ENCODE measurements around the gene PTH.

PTH gene

DNA sequence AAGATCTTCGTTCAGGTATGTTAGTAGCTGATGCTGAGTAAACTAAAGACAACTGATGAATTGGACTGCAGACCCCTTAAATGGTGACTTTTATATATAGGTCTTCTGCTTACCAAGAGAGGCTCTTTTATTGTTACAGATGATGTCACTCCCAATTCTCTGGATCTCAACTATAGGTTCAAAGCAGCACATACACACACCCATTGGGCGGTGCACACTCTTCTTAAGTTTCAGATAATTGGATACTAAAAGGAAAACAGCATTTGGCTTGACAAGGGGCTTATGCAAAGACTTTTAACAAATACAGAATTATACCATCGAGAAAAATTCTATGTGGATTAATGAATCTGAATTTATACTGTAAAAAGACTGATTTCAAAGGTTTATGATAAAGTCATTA is at the start of gene PTH:
Gene PTH (minus strand): TSS at position 69 of the 400 bp plus-strand sequence. CDS start 3,142 bp downstream, outside the sequence.
- no peak for DNase-seq (ENCODE audit: low read depth)

GRCh38 chr11:13538044-13538443 is 42.2 kb upstream of the PTH start:
- no peak for DNase-seq (ENCODE audit: low read depth)

DNA sequence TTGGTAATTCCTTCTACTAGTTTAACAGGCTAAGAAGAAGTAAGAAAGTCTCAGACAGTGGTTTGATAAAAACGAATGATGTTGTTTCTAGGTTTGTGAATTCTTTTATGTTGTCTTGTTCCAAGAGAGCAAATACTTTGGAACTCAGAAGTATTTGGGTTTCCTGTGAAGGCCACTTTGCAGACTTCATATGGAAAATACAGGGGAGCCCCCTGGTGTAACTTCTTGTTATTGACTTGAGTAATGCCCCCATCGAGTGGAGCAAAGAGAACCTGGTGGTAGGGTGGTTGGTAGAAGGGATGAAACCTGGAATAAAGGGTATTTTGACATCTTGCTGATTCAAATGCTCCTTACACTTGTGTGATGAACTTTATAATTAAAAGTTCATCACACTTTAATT is 40.0 kb upstream of the PTH start:
- no peak for DNase-seq (ENCODE audit: low read depth)

DNA sequence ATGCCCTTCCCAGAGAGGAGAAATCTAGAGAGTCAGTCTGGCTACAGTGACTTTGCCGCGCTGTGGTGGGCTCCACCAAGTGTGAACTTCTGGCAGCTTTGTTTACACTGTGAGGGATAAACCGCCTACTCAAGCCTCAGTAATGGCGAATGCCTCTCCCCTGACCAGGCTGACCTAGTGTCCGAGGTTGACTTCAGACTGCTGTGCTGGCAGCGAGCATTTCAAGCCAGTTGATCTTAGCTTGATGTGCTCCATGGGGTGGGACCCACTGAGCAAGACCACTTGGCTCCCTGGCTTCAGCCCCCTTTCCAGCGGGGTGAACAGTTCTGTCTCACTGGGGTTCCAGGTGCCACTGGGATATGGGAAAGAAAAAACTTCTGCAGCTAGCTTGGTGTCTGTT is 38.6 kb upstream of the PTH start:
- no peak for DNase-seq (ENCODE audit: low read depth)

DNA sequence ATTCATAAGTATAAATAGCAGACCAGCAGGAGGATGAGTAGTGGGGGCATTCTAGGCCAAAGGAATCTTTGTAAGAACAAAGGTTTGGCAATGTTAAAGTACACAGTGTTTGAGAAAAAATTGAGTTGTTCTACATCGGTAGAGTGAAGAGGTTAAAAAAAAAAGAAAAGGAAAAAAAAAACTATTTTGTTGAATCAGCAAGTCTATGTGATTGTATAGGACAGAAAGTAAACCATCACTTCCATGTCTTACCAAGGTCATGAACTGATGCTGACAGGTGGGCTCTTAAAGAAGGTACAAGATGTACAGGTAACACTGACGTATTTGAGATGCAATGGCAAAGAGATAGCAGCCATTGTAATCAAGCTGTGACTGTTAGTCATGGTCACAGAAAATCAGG is 29.5 kb upstream of the PTH start:
- no peak for DNase-seq (ENCODE audit: low read depth)

- DNase-seq (ENCODE audit: low read depth) = no peak
Observed at GRCh38 chr11:13503393-13503792, 7.6 kb upstream of the PTH start.

GRCh38 chr11:13502492-13502891 is 6.7 kb upstream of the PTH start:
- DNase-seq (ENCODE audit: low read depth) = no peak

GRCh38 chr11:13494051-13494450 is 1.7 kb downstream of the PTH start:
- DNase-seq (ENCODE audit: low read depth) = no peak

- DNase-seq (ENCODE audit: low read depth) = no peak
Observed at GRCh38 chr11:13487661-13488030, 8.2 kb downstream of the PTH start.

- peak; percentile 34 for DNase-seq (ENCODE audit: low read depth)
Observed at GRCh38 chr11:13486926-13487660, 8.7 kb downstream of the PTH start.

DNA sequence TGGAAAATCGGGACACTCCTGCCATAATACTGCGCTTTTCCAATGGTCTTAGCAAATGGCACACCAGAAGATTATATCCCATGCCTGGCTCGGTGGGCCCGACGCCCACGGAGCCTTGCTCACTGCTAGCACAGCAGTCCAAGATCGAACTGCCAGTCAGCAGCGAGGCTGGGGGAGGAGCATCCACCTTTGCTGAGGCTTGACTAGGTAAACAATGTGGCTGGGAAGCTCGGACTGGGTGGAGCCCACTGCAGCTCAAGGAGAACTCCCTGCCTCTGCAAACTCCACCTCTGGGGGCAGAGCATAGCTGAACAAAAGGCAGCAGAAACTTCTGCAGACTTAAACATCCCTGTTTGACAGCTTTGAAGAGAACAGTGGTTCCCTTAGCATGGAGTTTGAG is 15.6 kb downstream of the PTH start:
- no peak for DNase-seq (ENCODE audit: low read depth)

DNA sequence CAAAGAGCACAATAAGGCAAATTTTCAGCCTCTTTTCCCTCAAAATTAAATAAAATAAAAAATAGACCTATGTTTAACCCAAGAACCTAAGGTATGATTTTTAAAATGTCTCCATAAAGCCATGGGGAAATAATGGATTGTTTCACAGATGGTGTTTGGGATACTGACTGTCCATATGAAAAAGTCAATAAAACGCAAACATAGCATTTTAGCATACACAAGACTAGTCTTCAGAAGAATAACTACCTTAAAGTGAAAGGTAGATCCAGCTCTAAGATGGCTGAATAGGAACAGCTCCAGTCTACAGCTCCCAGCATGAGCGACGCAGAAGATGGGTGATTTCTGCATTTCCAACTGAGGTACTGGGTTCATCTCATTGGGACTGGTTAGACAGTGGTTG is 16.1 kb downstream of the PTH start:
- DNase-seq (ENCODE audit: low read depth) = no peak

- no peak for DNase-seq (ENCODE audit: low read depth)
Observed at GRCh38 chr11:13475091-13475490, 20.7 kb downstream of the PTH start.

- no peak for DNase-seq (ENCODE audit: low read depth)
Observed at GRCh38 chr11:13473013-13473722, 22.6 kb downstream of the PTH start.

- DNase-seq (ENCODE audit: low read depth) = no peak
Observed at GRCh38 chr11:13468750-13469149, 27.0 kb downstream of the PTH start.

DNA sequence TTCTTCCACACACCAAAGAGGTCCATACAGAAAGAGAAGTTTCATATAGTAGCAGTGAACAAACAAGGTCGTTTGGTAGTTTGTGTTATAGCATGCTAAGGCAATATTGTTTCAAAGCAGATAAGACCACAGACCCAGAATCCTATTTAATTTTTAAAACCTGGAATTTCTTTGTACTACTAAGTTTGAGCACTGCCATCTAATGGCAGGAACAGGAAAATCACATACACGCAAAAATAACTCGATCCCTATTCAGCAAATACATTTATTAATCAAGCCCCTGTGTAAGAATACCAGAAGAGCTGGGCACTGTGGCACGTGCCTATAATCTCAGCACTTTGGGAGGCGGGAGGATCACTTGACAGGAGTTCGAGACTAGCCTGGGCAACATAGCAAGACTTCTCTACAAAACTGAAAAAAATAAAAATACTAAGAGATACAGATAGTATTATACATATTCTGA is 29.9 kb downstream of the PTH start:
- no peak for DNase-seq (ENCODE audit: low read depth)

DNA sequence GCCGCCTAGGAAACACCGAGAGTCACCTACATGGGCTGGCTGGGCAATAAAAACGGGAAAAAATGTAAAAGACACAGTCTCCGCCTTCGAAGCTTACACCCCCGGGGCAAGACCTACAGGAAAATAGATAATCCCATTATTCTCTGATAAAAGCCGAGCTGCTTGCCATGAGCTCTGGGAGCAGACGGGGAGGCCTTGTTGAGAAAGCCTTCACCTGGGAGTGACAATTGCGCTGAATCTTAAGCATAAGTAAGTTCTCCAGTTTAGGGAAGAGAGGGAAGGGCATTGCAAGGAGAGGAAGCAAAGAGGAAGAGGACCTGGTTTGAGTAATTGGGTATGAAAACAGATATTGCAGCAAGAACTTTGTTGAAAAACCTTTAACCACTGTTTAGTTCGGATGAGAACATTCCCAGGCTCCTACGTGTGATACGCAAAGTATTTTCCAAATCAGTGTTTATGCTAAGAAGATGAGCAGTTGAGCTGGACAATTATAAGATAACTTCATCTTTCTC is 32.0 kb downstream of the PTH start:
- DNase-seq (ENCODE audit: low read depth) = no peak

DNA sequence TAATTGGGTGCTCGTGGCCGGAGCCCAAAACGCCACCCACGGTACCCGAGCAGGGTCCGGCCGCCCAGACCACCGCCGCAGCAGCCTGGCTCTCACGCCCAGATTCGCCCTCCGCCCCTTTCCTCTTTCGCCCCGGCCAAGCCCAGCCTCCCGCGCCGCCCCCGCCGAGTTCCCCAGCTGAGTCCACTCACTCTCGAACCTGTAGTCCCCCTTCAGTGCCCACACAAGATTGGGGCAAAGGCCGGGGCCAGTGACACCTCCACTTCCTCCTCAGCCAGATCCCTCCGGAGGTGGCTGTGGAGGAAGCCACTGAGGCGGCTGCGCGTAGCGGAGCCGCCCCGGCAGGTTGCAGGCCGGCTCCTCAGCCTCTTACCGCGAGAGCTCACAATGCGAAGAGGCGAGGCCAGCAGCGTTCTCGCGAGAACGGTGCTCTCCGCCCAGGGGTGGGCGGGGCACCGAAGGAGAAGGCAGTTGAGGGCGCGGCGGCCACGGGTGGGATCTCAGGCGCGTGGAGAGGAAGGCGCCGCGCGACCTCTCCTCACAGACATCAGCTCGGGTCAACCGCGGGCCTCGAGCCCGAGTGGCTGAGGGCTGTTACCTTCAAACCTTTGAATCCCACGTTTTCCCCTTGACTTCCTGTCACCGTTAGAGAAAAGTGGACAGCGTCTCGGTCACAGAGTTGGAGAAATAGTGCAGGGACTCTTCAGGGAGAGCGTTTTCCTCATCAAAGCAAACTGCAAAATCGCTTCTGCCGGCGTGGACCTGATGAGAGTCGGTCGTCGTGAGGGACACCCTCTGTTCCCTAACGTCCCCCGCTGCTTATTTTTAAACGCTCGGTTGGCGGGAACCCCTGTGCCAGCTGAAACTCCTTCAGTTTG is 32.7 kb downstream of the PTH start, which contains the start of gene BTBD10:
Gene BTBD10 (minus strand): TSS at position 322 of the 878 bp plus-strand sequence. CDS start 18,098 bp downstream, outside the sequence.
- peak; percentile 89 for DNase-seq (ENCODE audit: low read depth)

GRCh38 chr11:13462311-13462900 is 33.4 kb downstream of the PTH start:
- DNase-seq (ENCODE audit: low read depth) = peak; percentile 29

- no peak for DNase-seq (ENCODE audit: low read depth)
Observed at GRCh38 chr11:13461291-13461690, 34.5 kb downstream of the PTH start.

- DNase-seq (ENCODE audit: low read depth) = no peak
Observed at GRCh38 chr11:13450832-13451397, 44.9 kb downstream of the PTH start.

DNA sequence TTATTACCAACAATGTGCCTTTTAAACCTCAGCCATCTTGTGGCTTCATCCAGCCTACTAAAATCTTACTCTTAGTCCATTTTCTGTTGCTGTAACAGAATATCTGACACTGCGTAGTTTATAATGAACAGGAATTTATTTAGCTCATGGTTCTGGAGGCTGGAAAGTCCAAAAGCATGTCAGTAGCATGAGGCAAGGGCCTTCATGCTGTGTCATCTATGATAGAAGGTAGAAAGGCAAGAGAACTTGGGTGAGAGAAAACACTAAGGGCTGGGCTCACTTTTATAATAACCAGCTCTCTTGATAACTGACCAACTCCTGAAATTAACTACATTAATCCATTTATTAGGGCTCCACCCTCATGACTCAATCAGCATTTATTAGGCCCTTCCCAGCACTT is 46.3 kb downstream of the PTH start:
- no peak for DNase-seq (ENCODE audit: low read depth)
